Activated CD8-positive, alpha-beta memory T cell treated with anti-CD3 and anti-CD28 coated beads for 36 hours (primary cell): ENCODE results near the gene OR2T3. TPM values are rescaled to one million over a fixed set of nuclear protein-coding genes. Genes with fewer than 3 reads are reported as not detected.
"Not testable (repeated sequence)": the region's sequence is repeated elsewhere in the genome, so short reads cannot be mapped to it uniquely, and the experiment has no call there.

Source experiments
- CTCF ChIA-PET: fragments of 350-600 bp; sonication (Branson Sonifier 250); formaldehyde crosslinking; loops from one replicate; lab custom pipeline; 2021; ENCODE audit warnings: antibody characterized with exemption; lab: Charles Lee
- POLR2A ChIA-PET: fragments of 350-600 bp; sonication (Branson Sonifier 250); formaldehyde crosslinking; loops from one replicate; lab custom pipeline; 2021; ENCODE audit warnings: antibody characterized with exemption; lab: Charles Lee
- total RNA-seq, 2 experiments: library from RNA; stranded (reverse); gene quantifications; one replicate each; pipeline ENCODE4 v1.2.3, GENCODE V29; 2021

Gene OR2T3, protein sequence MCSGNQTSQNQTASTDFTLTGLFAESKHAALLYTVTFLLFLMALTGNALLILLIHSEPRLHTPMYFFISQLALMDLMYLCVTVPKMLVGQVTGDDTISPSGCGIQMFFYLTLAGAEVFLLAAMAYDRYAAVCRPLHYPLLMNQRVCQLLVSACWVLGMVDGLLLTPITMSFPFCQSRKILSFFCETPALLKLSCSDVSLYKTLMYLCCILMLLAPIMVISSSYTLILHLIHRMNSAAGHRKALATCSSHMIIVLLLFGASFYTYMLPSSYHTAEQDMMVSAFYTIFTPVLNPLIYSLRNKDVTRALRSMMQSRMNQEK
- not detected for total RNA-seq

- POLR2A ChIA-PET, CTCF ChIA-PET: not testable (repeated sequence)
Measured at GRCh38 chr1:248473051-248473450, at the start of gene OR2T3. Gene OR2T3 (plus strand): TSS chr1:248473351. CDS start chr1:248473351, 0 bp downstream.

GRCh38 chr1:248427526-248428191, 45.5 kb upstream of the OR2T3 start:
- CTCF ChIA-PET, POLR2A ChIA-PET: not testable (repeated sequence)

GRCh38 chr1:248428192-248428533, 45.0 kb upstream of the OR2T3 start:
- CTCF ChIA-PET, result not testable (repeated sequence)

GRCh38 chr1:248431683-248432082, 41.5 kb upstream of the OR2T3 start:
- POLR2A ChIA-PET, CTCF ChIA-PET: not testable (repeated sequence)

More at GRCh38 chr1:248428192-248428533, 45.0 kb upstream of the OR2T3 start:
- POLR2A ChIA-PET, result not testable (repeated sequence)

- CTCF ChIA-PET, POLR2A ChIA-PET: not testable (repeated sequence)
Measured at GRCh38 chr1:248432201-248432600, 41.0 kb upstream of the OR2T3 start.

- POLR2A ChIA-PET, CTCF ChIA-PET: not testable (repeated sequence)
Measured at GRCh38 chr1:248433811-248434415, 39.2 kb upstream of the OR2T3 start.

DNA sequence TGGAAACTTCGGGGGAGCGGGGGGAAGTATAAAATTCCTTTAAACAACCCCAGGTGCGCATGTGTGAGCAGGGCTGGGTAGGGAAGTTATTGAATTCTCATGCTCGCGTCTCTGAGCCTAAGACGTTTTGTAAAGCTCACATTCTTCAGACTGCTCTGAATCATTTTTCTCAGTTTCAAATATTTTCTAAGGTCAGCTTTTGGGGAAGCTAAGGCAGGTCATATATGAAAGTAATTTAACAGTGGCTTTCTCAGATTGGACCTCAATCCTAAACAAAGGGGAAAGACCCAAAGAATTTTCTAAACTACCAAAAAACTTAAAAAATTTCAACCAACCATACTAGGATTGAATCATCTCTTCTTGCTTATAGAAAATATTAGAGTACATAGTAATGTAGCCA, 38.2 kb upstream of the OR2T3 start:
- CTCF ChIA-PET, POLR2A ChIA-PET: not testable (repeated sequence)

DNA sequence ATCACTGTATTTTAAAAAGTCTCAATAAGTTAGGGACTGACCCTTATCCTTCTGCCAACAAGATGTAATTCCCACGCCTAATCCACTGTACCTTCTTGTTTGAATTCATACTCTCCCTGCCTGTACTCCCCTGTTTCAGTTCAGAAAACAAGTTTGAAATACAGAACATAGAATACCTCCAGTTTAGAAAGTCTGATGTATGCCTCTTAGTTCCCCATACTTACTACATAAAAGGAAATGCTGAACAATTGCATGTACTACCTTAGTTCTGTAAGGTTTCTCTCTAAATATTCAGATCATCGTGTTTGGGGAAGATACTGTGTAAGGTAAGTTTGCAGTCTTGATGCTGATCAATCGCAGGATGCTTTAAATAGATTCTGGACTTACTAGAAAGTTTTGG, 36.8 kb upstream of the OR2T3 start:
- POLR2A ChIA-PET, CTCF ChIA-PET: not testable (repeated sequence)

DNA sequence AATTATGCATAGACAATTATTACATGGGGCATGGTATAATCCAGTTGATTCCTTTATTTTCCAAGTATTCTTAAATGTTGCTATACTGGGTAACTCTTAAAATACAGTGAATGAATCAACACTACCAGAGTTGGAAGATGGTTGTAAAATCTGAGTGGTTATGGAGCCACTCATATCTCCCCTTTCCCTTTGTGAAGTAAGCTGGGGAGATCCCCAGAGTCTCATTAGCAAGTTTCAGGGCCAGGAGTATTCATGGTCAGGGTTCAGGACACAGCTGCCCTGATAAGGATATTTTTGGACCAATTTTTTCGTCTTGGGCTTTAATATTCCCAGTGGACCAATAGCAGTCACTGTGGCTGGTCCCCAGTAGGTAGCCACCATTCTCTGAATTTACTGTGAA, 34.5 kb upstream of the OR2T3 start:
- POLR2A ChIA-PET, CTCF ChIA-PET: not testable (repeated sequence)

DNA sequence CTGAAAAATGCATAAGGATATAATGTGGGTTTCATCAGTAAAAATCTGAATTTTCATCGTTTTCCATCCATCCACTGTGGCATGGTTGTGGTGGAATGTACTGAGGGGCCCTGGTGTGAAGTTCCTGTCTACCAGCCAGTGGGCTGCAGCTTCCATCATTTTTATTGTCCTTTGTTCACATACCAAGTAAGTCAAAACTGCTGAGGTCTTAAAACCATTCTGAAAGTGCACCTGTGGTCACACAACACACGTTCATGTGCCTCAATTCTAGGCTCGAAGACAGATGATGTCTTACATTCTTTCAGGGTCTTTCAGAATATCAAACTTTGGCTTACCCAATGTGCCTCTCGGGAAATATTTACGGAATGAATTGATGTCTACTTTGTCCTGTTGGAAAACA, 33.9 kb upstream of the OR2T3 start:
- CTCF ChIA-PET, POLR2A ChIA-PET: not testable (repeated sequence)

DNA sequence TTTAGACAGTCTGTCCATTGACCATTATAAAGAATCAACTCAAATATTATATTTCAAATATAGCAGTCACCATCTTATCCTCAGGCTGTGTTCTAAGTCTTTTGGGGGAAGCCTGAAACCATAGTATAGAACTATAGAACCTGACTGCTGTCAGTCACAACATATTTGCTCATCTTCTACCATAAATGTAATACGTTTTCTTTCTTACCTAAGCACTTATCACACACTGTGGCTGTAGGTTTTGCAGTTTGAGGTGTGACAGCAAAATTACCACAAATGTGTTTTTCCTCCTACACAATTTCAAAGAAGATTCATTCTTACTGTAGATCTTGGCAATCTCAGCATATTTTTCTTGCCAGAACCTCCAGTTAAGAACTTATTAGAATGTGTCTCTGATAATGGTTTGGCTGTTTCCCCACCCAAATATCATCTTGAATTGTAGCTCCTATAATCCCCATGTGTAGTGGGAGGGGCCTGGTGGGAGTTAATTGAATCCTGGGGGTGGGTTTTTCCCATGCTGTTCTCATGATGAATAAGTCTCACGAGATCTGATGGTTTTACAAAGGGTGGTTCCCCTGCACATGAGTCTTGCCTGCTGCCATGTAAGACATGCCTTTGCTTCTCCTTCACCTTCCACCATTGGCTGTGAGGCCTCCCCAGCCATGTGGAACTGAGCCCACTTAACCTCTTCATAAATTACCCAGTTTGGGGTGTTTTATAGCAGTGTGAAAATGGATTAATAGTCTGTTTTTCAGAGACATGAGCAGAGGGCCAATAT, 30.5 kb upstream of the OR2T3 start:
- POLR2A ChIA-PET, CTCF ChIA-PET: not testable (repeated sequence)

GRCh38 chr1:248444603-248445002, 28.5 kb upstream of the OR2T3 start:
- CTCF ChIA-PET, POLR2A ChIA-PET: not testable (repeated sequence)

- POLR2A ChIA-PET, CTCF ChIA-PET: not testable (repeated sequence)
Measured at GRCh38 chr1:248445399-248445798, 27.8 kb upstream of the OR2T3 start, which contains the start of gene OR2T2. Gene OR2T2 (plus strand): TSS chr1:248445637. CDS start chr1:248452798, 7,161 bp downstream.

DNA sequence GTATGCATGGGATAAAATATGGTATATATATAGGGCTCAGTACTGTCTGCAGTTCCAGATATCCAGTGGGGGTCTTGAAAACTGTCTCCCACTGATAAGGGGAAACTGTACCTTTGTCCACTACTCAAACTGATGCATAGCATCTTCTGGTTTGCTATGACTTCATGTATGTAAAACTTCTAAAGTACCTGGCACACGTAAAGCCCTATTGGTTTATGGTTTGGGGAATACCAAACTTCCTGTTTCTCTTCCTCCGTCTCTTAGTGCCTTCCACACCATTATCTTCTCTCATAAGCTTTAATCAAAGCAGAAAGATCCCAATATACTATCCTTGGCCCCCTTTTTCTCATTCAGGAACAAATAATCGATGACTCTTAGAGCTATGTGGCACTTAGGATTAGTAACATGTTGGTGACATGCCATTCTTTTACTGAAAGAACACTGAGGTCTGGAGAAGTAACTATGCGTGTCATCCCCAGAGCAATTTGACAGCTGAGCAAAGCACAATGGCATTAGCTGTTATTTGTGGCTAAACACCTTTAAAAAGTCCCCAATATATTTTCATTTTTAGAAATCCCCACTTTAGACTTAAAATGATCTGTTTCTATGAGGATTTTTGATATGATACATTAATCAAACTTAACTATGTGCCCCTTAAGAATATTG, 24.6 kb upstream of the OR2T3 start:
- POLR2A ChIA-PET, CTCF ChIA-PET: not testable (repeated sequence)

DNA sequence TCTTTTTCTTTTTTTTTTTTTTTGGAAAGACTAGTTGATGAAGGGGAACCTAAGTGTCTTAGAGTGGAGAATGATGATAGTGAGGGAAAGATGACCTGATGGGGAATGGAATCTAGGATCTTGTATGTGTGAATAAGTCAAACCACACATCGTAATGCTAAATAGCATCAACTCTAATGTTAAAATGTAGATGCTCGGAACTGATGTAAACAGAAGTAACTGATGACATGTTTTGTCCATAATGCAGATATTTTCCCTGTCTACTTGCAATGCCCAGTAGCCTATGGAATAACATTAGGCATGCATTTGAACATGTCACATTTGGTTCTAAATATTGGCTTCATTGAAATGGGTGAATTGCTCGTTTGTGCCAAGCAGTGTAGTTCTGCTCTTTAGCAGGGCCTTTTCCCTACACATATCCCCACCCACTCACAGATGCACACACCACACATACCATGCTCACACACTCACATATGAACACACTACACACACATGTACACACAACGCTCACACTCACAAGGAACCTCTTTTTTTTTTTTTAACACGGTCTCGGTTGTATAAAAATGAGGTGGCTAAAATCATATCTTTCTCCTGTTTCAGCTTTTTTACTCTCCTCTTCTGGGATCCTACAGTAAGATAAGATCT, 23.2 kb upstream of the OR2T3 start:
- POLR2A ChIA-PET, CTCF ChIA-PET: not testable (repeated sequence)

- POLR2A ChIA-PET, CTCF ChIA-PET: not testable (repeated sequence)
Measured at GRCh38 chr1:248450466-248451145, 22.5 kb upstream of the OR2T3 start.

GRCh38 chr1:248453619-248454018, 19.5 kb upstream of the OR2T3 start:
- POLR2A ChIA-PET, CTCF ChIA-PET: not testable (repeated sequence)

DNA sequence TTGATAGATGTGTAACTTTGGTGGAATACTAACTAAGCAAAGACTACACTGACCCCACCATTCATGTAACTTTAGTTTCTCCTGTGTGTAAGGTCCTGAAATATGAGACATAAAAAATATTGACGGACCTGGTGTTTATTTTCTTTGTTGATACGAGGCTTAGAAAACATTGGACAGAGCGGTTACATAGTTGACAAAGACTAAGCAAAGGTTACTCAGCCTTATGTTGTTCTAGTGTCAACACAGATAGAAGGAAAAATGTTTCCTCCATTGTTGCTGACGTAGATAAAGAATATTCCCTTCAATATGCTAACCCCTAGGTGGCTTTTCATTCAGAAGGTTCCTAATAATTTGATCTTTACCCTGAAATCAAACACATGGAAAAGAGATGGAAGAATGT, 18.1 kb upstream of the OR2T3 start:
- CTCF ChIA-PET, POLR2A ChIA-PET: not testable (repeated sequence)
